ENCODE results near the gene PCYT1A.
"Not testable (repeated sequence)": the region's sequence is repeated elsewhere in the genome, so short reads cannot be mapped to it uniquely, and the experiment has no call there.

The PCYT1A gene

GRCh38 chr3:196189566-196190347 is 97.8 kb downstream of the PCYT1A start:
- no peak for DNase-seq

- peak; percentile 30 for DNase-seq
Measured at GRCh38 chr3:196186651-196187573, 100.6 kb downstream of the PCYT1A start.

GRCh38 chr3:196184881-196185280 is 102.6 kb downstream of the PCYT1A start:
- DNase-seq: no peak

- DNase-seq: not testable (repeated sequence)
Measured at GRCh38 chr3:196184169-196184432, 103.4 kb downstream of the PCYT1A start.

- no peak for DNase-seq
Measured at GRCh38 chr3:196181127-196181546, 106.4 kb downstream of the PCYT1A start.

GRCh38 chr3:196180346-196180745 is 107.2 kb downstream of the PCYT1A start:
- no peak for DNase-seq

Measured in DMS153 (cell line).